Psoas muscle (tissue), 8 donors: Measurements from ENCODE around the gene CTXN2. TPM values are rescaled to one million over a fixed set of nuclear protein-coding genes. Genes with fewer than 3 reads are reported as not detected.

Source experiments
- ATAC-seq, 4 donors: fragments of 200-7000 bp; cut with Tn5 transposase; one replicate each; pipeline ENCODE4 v1.9.1; 2020; ENCODE audit warnings: moderate library complexity in 3 of 4, mild to moderate bottlenecking in 2 of 4
- DNase-seq, 2 donors: peaks; one replicate each; pipeline ENCODE4 v3.0.0-alpha.2; 2020
- H3K27ac ChIP-seq: fragments of 200-600 bp; one replicate; pipeline ENCODE4 v1.8.0; 2022
- H3K27me3 ChIP-seq, 3 donors: fragments of 200-600 bp in 1 of 3; one replicate each; pipeline versions ENCODE4 v1.6.1 to v1.8.0; 2013 to 2022; ENCODE audit warnings: low read length in 2 of 3, mild to moderate bottlenecking in 2 of 3, moderate library complexity in 1 of 3; ENCODE audit not compliant: insufficient read depth in 3 of 3
- H3K36me3 ChIP-seq, 2 donors: fragments of 200-600 bp in 1 of 2; one replicate each; pipeline versions ENCODE4 v1.6.1 to v1.8.0; 2013 to 2022; ENCODE audit warnings: low read depth in 1 of 2, mild to moderate bottlenecking in 1 of 2, moderate library complexity in 1 of 2; ENCODE audit not compliant: insufficient read depth in 1 of 2
- H3K4me1 ChIP-seq: fragments of 200-600 bp; one replicate; pipeline ENCODE4 v1.8.0; 2022
- H3K4me3 ChIP-seq: fragments of 200-600 bp; one replicate; pipeline ENCODE4 v1.8.0; 2022; ENCODE audit warnings: mild to moderate bottlenecking
- H3K9me3 ChIP-seq: fragments of 200-600 bp; one replicate; pipeline ENCODE4 v1.8.0; 2022
- CTCF ChIP-seq: fragments of 200-600 bp; IDR thresholded peaks from one replicate; pipeline ENCODE4 v1.8.0; 2022; ENCODE audit warnings: antibody characterized with exemption
- WGBS, 3 donors: extraction: QIAGEN DNeasy Blood & Tissue Kit; methylation state at CpG; one replicate each; pipeline versions ENCODE4 v1.1.6 to v1.1.7; 2013; 5-methylcytosine and 5-hydroxymethylcytosine counted together
- intact Hi-C, 2 donors: fragments of 100-400 bp; cut with DNase I; formaldehyde crosslinking; loops; one replicate each; pipeline versions ENCODE4 v1.11.0 to v1.14.2; 2022
- polyA plus RNA-seq, 3 donors: library from polyadenylated mRNA; stranded (reverse); fragments of 200-250 nt; gene quantifications; one replicate each; pipeline ENCODE4 v1.2.3, GENCODE V29; 2013
- total RNA-seq, 4 donors: library from RNA; stranded (reverse); fragmentation: NEBNext Ultra II Directional in 2 of 4; extraction: Animal tissue kit (Norgen Biotek cat#: 25700) in 2 of 4; gene quantifications; one replicate each; pipeline versions ENCODE4 v1.2.1 to v1.2.4, GENCODE V29; 2021 to 2023
- donor health status: healthy with polysubstance abuse.
- donor health status: DM: no; HTN: no; CAD: no; lungs with moderate emphysema.
- donor health status: Bipolar disorder and iron deficiency.
- donor health status: healthy.
- donor health status: DM: yes; HTN: yes; CAD: no.
- donor health status: DM: no; HTN: no; CAD: no.
- donor health status: DM: no; HTN: no; CAD: no.
- donor health status: DM: yes; HTN: yes; CAD: no.

CTXN2 gene
- total and polyA plus RNA-seq, 7 donors, result not detected

GRCh38 chr15:48176112-48176511 lies 15.4 kb upstream of the CTXN2 start:
- no peaks in the 10 kb centered on the region for H3K9me3 ChIP-seq
- intact Hi-C loops, result no loop called here
- H3K27ac ChIP-seq, result no peak overlapping the region
- H3K4me3 ChIP-seq, result no peak overlapping the region
- H3K36me3 ChIP-seq, result no peaks in the 10 kb centered on the region
- DNase-seq (no peak), ATAC-seq (no peak)
- H3K4me1 ChIP-seq, result no peaks in the 10 kb centered on the region
- TF ChIP-seq CTCF, result no peak
- WGBS, 3 donors, result 79 to 85% (median 83%) methylated on average over 4 of the region's 4 CpGs
- peaks cover 0 to 34% (median 8%) of the 10 kb centered on the region in 3 donors for H3K27me3 ChIP-seq

DNA sequence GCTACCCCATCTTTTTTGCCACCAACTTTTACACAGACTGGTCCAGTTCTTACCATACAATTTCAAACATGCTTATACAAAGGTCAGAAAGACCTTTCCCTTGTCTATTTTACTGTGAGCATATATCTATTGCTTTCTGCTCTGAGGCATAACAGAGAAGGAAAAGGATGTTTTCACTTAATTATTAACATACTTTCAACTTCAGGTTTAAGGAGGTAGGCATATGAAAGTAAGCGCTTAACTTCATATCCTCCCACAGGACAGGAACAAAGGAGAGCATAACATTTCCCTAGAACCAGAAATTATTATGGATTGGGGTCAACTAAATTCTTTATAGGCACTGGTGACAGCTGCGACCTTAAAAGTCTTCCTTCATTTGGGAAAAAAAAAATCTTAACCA lies 14.5 kb upstream of the CTXN2 start:
- intact Hi-C loops, result no loop called here
- H3K36me3 ChIP-seq, result no peaks in the 10 kb centered on the region
- ATAC-seq, result no peak
- 50 to 56% (median 52%) methylated on average over 2 of the region's 2 CpGs for WGBS, 3 donors
- H3K27ac ChIP-seq, result no peak overlapping the region
- H3K9me3 ChIP-seq, result no peaks in the 10 kb centered on the region
- H3K4me1 ChIP-seq, result no peaks in the 10 kb centered on the region
- peaks cover 0 to 34% (median 8%) of the 10 kb centered on the region in 3 donors for H3K27me3 ChIP-seq
- no peak for TF ChIP-seq CTCF
- no peak for DNase-seq
- peak overlapping the region; percentile 71 for H3K4me3 ChIP-seq

DNA sequence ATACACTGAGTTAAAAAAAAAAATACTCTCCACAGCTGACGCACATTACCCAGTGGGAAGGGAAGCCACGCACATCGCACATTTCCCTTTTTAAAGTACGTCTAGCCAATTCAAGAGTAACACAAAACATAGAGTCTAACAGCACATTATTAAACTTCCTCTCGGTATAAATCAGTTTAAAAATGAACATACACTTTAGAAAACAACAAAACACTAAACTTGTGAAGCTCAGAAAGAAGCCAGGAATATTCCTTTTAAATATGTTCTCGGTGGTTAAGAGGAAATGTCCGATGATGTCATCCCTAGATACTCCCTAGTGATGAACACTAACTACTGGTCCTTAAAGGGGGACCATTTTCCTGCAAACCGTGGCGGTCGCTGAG lies 14.1 kb upstream of the CTXN2 start:
- H3K4me1 ChIP-seq, result no peaks in the 10 kb centered on the region
- peaks cover 0 to 34% (median 8%) of the 10 kb centered on the region in 3 donors for H3K27me3 ChIP-seq
- no peaks in the 10 kb centered on the region for H3K36me3 ChIP-seq
- ATAC-seq (peak in 3 of 4 donors; percentile 33 to 53 (median 39)), DNase-seq (no peak)
- WGBS, 3 donors, result 2 to 3% (median 2%) methylated on average over 10 of the region's 10 CpGs
- peak overlapping the region; percentile 71 for H3K4me3 ChIP-seq
- no peak for TF ChIP-seq CTCF
- intact Hi-C loops, result no loop called here
- no peak overlapping the region for H3K27ac ChIP-seq
- H3K9me3 ChIP-seq, result no peaks in the 10 kb centered on the region

GRCh38 chr15:48177766-48178647 lies 13.5 kb upstream of the CTXN2 start, which contains the start of gene MYEF2:
MYEF2 (minus strand) TSS chr15:48178295; CDS start chr15:48178237, 58 bp downstream.
- Histone ChIP-seq H3K27me3 (peaks cover 0 to 34% (median 10%) of the 10 kb centered on the region in 3 donors), H3K4me3 (peak within 1 kb of the TSS; percentile 71), H3K9me3 (no peaks in the 10 kb centered on the region), H3K36me3 (no peaks in the 10 kb centered on the region), H3K27ac (no peak within 1 kb of the TSS), H3K4me1 (no peaks in the 10 kb centered on the region)
- DNase-seq (peak; percentile 55 to 57), ATAC-seq (peak in 3 of 4 donors; percentile 37 to 47 (median 40))
- no peak for TF ChIP-seq CTCF
- intact Hi-C loops, result no loop called here
- 2 to 4% (median 2%) methylated on average over 58 to 71 of the region's 71 CpGs for WGBS, 3 donors
